ENCODE results near the gene PGBD4. TPM values are rescaled to one million over a fixed set of nuclear protein-coding genes. Genes with fewer than 3 reads are reported as not detected.

Gene PGBD4
- total and polyA plus RNA-seq, 2 of the 13 experiments (the other 11 are each of a cell fraction or from before 2014, with no cell fraction given) = 1.4 to 1.7 TPM

- TF ChIP-seq, protein P1, sequence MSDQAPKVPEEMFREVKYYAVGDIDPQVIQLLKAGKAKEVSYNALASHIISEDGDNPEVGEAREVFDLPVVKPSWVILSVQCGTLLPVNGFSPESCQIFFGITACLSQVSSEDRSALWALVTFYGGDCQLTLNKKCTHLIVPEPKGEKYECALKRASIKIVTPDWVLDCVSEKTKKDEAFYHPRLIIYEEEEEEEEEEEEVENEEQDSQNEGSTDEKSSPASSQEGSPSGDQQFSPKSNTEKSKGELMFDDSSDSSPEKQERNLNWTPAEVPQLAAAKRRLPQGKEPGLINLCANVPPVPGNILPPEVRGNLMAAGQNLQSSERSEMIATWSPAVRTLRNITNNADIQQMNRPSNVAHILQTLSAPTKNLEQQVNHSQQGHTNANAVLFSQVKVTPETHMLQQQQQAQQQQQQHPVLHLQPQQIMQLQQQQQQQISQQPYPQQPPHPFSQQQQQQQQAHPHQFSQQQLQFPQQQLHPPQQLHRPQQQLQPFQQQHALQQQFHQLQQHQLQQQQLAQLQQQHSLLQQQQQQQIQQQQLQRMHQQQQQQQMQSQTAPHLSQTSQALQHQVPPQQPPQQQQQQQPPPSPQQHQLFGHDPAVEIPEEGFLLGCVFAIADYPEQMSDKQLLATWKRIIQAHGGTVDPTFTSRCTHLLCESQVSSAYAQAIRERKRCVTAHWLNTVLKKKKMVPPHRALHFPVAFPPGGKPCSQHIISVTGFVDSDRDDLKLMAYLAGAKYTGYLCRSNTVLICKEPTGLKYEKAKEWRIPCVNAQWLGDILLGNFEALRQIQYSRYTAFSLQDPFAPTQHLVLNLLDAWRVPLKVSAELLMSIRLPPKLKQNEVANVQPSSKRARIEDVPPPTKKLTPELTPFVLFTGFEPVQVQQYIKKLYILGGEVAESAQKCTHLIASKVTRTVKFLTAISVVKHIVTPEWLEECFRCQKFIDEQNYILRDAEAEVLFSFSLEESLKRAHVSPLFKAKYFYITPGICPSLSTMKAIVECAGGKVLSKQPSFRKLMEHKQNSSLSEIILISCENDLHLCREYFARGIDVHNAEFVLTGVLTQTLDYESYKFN (CRISPR knock-in tag; conservative IDR thresholded peaks at IDR 0.05) = no peak
- TF ChIP-seq CENPT (CRISPR knock-in tag; IDR thresholded peaks at IDR 0.05; ENCODE audit: low read depth) (no peak), SP2 (CRISPR knock-in tag; IDR thresholded peaks at IDR 0.05) (no peak), ZFYVE20 (CRISPR knock-in tag; IDR thresholded peaks at IDR 0.05; ENCODE audit: borderline replicate concordance, low read depth) (no peak)
- TF ChIP-seq, protein P2, sequence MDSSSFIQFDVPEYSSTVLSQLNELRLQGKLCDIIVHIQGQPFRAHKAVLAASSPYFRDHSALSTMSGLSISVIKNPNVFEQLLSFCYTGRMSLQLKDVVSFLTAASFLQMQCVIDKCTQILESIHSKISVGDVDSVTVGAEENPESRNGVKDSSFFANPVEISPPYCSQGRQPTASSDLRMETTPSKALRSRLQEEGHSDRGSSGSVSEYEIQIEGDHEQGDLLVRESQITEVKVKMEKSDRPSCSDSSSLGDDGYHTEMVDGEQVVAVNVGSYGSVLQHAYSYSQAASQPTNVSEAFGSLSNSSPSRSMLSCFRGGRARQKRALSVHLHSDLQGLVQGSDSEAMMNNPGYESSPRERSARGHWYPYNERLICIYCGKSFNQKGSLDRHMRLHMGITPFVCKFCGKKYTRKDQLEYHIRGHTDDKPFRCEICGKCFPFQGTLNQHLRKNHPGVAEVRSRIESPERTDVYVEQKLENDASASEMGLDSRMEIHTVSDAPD (CRISPR knock-in tag; IDR thresholded peaks at IDR 0.05) = no peak
These were observed 16.1 kb upstream of the PGBD4 start (continued) for GRCh38 chr15:34085746-34086145.

DNA sequence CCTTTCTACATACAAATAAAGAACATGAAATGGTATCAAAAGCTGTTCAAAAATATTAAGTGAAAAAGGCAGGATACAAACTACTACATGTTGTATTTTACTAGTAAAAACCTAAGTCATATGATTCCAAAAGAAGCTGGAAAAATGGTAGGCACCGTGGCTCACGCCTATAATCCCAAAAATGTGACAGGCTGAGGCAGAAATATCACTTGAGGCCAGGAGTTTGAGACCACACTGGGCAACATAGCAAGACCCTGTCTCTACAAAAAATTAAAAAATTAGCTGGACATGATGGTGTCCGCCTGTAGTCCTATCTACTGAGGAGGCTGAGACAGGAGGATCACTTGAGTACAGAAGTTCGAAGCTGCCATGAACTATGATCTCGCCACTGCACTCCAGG lies 2.0 kb upstream of the PGBD4 start:
- WGBS (ENCODE audit: low lambda C conversion rate) = 88% methylated on average over 5 of the region's 5 CpGs
- ATAC-seq (no peak), FAIRE-seq (no peak), DNase-seq (ENCODE audit: low spot score) (no peak)
- BruUV-seq (replicated peaks) = no TSS peak
- in situ Hi-C loops (cut with HindIII; ENCODE audit: extremely low pct_ligation_motif_present, low pct_unique_long_range_greater_than_20kb) = no loop called here
- H4K20me1 ChIP-seq (ENCODE audit: insufficient read depth, low read length) = no peaks in the 10 kb centered on the region
- no peaks in the 10 kb centered on the region for H3K9me3 ChIP-seq (ENCODE audit: low read length)
- TF ChIP-seq, protein P3, sequence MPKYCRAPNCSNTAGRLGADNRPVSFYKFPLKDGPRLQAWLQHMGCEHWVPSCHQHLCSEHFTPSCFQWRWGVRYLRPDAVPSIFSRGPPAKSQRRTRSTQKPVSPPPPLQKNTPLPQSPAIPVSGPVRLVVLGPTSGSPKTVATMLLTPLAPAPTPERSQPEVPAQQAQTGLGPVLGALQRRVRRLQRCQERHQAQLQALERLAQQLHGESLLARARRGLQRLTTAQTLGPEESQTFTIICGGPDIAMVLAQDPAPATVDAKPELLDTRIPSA (CRISPR knock-in tag; IDR thresholded peaks at IDR 0.05; ENCODE audit: borderline replicate concordance) = no peak
- TF ChIP-seq ZNF329 (CRISPR knock-in tag; IDR thresholded peaks at IDR 0.05; ENCODE audit: low read depth) = no peak
- no peak for TF ChIP-seq SIX4 (CRISPR knock-in tag; IDR thresholded peaks at IDR 0.05)
- TF ChIP-seq, protein P4, sequence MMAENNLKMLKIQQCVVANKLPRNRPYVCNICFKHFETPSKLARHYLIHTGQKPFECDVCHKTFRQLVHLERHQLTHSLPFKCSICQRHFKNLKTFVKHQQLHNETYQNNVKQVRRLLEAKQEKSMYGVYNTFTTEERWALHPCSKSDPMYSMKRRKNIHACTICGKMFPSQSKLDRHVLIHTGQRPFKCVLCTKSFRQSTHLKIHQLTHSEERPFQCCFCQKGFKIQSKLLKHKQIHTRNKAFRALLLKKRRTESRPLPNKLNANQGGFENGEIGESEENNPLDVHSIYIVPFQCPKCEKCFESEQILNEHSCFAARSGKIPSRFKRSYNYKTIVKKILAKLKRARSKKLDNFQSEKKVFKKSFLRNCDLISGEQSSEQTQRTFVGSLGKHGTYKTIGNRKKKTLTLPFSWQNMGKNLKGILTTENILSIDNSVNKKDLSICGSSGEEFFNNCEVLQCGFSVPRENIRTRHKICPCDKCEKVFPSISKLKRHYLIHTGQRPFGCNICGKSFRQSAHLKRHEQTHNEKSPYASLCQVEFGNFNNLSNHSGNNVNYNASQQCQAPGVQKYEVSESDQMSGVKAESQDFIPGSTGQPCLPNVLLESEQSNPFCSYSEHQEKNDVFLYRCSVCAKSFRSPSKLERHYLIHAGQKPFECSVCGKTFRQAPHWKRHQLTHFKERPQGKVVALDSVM (CRISPR knock-in tag; IDR thresholded peaks at IDR 0.05) = peak; percentile 56; the same call in 1 of the 2 replicates
- TF ChIP-seq ARNT (IDR thresholded peaks at IDR 0.05) = no peak
- H3K9ac ChIP-seq (ENCODE audit: insufficient read depth, low read depth, low read length) = no peak overlapping the region
- no peak overlapping the region for H2AFZ ChIP-seq (ENCODE audit: low read length)
- CTCF ChIA-PET (ENCODE audit: low intra/inter-chr PET ratio, low total read pairs) = no interaction called here
- H3K36me3 ChIP-seq (replicated peaks in 1 of 2; ENCODE audit: control insufficient read depth in 1 of 2, insufficient read depth in 2 of 2, low read length in 2 of 2) = peaks cover under 1 to 12% of the 10 kb centered on the region in 2 experiments; a peak in 4 of 5 replicates
- 0 out of 6 replicates have a peak overlapping the region, but pooled peaks of 1 of the 3 experiments have one; percentile 92 for H3K4me3 ChIP-seq (replicated peaks in 1 of 3; ENCODE audit: insufficient read depth in 1 of 3, low read depth in 2 of 3, low read length in 3 of 3)
- peaks cover 27% of the 10 kb centered on the region for H3K4me1 ChIP-seq (ENCODE audit: insufficient read depth, low read length)
- POLR2A ChIA-PET = interaction anchor here (1.3 kb wide), 1 partner anchor 109 kb away, joined by 3 read pairs; no protein-coding TSS in a partner anchor
- intact Hi-C loops (cut with micrococcal nuclease; ENCODE audit: unreplicated experiment) = loop anchor here (10.0 kb wide), 1 partner anchor 245 kb away; the partner anchor contains the start of genes NOP10 and NUTM1
- H3K4me2 ChIP-seq (ENCODE audit: low read depth, low read length) = peak overlapping the region; percentile 60
- no peak overlapping the region for H3K27ac ChIP-seq (ENCODE audit: extremely low read length, insufficient read depth, low read length)
- H3K27me3 ChIP-seq (ENCODE audit: control insufficient read depth in 1 of 2, insufficient read depth in 2 of 2, low read length in 2 of 2) = peaks cover 0 to 3% of the 10 kb centered on the region in 2 experiments; a peak in 1 of 5 replicates
- peaks cover 45% of the 10 kb centered on the region for H3K79me2 ChIP-seq (ENCODE audit: insufficient read depth, low read length)

All from HepG2 (cell line).